Osteoblast (primary cell): ENCODE results near the gene PTH2. TPM values are rescaled to one million over a fixed set of nuclear protein-coding genes. Genes with fewer than 3 reads are reported as not detected.

Source experiments
- DNase-seq: peaks from one replicate; pipeline ENCODE4 v3.0.0; 2011; ENCODE audit warnings: low spot score, mixed read lengths; ENCODE audit not compliant: insufficient read length; ENCODE audit errors: missing footprints
- H2AFZ ChIP-seq: 2 replicates; pipeline ENCODE4 v1.6.0; 2011; ENCODE audit warnings: mild to moderate bottlenecking, low read length
- H3K27ac ChIP-seq: 2 replicates; pipeline ENCODE4 v1.5.1; 2011; ENCODE audit warnings: mild to moderate bottlenecking, low read depth, low read length, moderate library complexity
- H3K27me3 ChIP-seq: 2 replicates; pipeline ENCODE4 v1.6.0; 2012; ENCODE audit warnings: mild to moderate bottlenecking, control low read depth, inconsistent platforms, low read length, moderate library complexity; ENCODE audit not compliant: insufficient read depth
- H3K36me3 ChIP-seq: 2 replicates; pipeline ENCODE4 v1.5.1; 2011; ENCODE audit warnings: mild to moderate bottlenecking, low read length, control low read depth, moderate library complexity; ENCODE audit not compliant: insufficient read depth
- H3K4me1 ChIP-seq: 2 replicates; pipeline ENCODE4 v1.5.1; 2011; ENCODE audit warnings: mild to moderate bottlenecking, low read length, control low read depth, moderate library complexity; ENCODE audit not compliant: insufficient read depth
- H3K4me2 ChIP-seq: 2 replicates; pipeline ENCODE4 v1.6.0; 2011; ENCODE audit warnings: mild to moderate bottlenecking, low read length; ENCODE audit not compliant: insufficient read depth
- H3K4me3 ChIP-seq: fragments of 200-600 bp; sonication (generic); 3 replicates; pipeline ENCODE4 v1.5.1; 2012; ENCODE audit warnings: mild to moderate bottlenecking, low read length, inconsistent platforms; ENCODE audit not compliant: insufficient read depth
- H3K79me2 ChIP-seq: 2 replicates; pipeline ENCODE4 v1.6.0; 2012; ENCODE audit warnings: mild to moderate bottlenecking, low read length, control low read depth, inconsistent platforms; ENCODE audit not compliant: insufficient read depth
- H3K9me3 ChIP-seq: 2 replicates; pipeline ENCODE4 v1.5.1; 2011; ENCODE audit warnings: low read depth, low read length, control low read depth
- H4K20me1 ChIP-seq: 2 replicates; pipeline ENCODE4 v1.6.0; 2012; ENCODE audit warnings: mild to moderate bottlenecking, low read length, control low read depth; ENCODE audit not compliant: insufficient read depth
- CTCF ChIP-seq: IDR thresholded peaks from 2 replicates; pipeline ENCODE4 v1.5.1; 2011; ENCODE audit warnings: mild to moderate bottlenecking, low read depth, low read length, moderate library complexity; ENCODE audit errors: extremely low read depth
- total RNA-seq: library from RNA; depleted of rRNA; stranded (reverse); fragments of >200 nt; gene quantifications from 2 replicates; pipeline ENCODE4 v1.2.3, GENCODE V29; 2012

The PTH2 gene
- total RNA-seq, 1 donor = not detected

DNA sequence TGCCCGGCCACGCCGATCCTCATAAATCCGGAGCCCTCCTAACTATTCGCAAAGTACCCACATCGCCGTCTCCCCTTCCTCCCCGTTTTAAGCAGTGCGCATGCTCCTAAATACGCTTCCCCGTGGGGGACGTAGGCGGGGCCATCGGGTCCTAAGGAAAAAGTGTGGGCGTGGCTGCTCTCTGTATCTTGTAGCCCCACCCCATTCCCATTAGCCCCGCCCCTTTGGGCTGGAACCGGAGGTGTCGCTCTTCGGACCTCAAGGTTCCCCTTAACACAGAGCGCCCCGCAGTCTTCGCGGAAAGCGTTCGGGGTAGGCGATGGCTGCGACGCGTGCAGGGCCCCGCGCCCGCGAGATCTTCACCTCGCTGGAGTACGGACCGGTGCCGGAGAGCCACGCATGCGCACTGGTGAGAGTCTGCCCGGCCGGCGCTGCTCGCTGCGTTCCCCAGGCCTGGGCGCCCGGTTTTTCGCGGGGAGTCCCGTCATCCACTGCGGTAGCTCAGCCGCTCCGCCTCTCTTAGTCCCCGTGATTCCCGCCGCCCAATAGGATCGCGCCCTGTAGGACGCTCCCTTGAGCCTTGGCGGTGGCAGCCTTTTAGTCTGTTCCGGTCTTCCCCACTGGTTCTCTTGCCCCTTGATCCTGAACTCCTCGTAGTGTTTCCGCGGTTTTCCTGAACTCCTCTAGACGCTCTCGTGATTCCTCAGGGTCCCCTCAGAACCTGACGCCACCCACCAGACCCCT, 29.9 kb upstream of the PTH2 start, which contains the start of gene ALDH16A1:
Gene ALDH16A1, plus strand, starts transcription at position 213 of the 744 bp plus-strand sequence. Its CDS starts 107 bp downstream, at position 320.
- no peaks in the 10 kb centered on the region for H4K20me1 ChIP-seq
- H3K4me1 ChIP-seq = peaks cover 21% of the 10 kb centered on the region
- peak within 1 kb of the TSS; percentile 98 for H3K27ac ChIP-seq
- H3K27me3 ChIP-seq = no peaks in the 10 kb centered on the region
- peak within 1 kb of the TSS; percentile 98 for H3K4me2 ChIP-seq
- H3K79me2 ChIP-seq = peaks cover 27% of the 10 kb centered on the region
- peak within 1 kb of the TSS; percentile 93 for H2AFZ ChIP-seq
- H3K36me3 ChIP-seq = peaks cover 6% of the 10 kb centered on the region
- peak; percentile 99 for DNase-seq
- no peak for TF ChIP-seq CTCF
- no peaks in the 10 kb centered on the region for H3K9me3 ChIP-seq
- H3K4me3 ChIP-seq = peak within 1 kb of the TSS; percentile 87

- peak within 1 kb of the TSS; percentile 98 for H3K4me2 ChIP-seq
- no peaks in the 10 kb centered on the region for H4K20me1 ChIP-seq
- peaks cover 27% of the 10 kb centered on the region for H3K79me2 ChIP-seq
- TF ChIP-seq CTCF = no peak
- peaks cover 15% of the 10 kb centered on the region for H3K4me1 ChIP-seq
- H3K4me3 ChIP-seq = peak within 1 kb of the TSS; percentile 98
- no peaks in the 10 kb centered on the region for H3K9me3 ChIP-seq
- DNase-seq = peak; percentile 98
- H3K27ac ChIP-seq = peak within 1 kb of the TSS; percentile 98
- no peaks in the 10 kb centered on the region for H3K27me3 ChIP-seq
- H3K36me3 ChIP-seq = peaks cover 6% of the 10 kb centered on the region
- H2AFZ ChIP-seq = peak within 1 kb of the TSS; percentile 91
These were observed 28.4 kb upstream of the PTH2 start, which contains the start of gene PIH1D1 for GRCh38 chr19:49451430-49452181. Gene PIH1D1, minus strand, starts transcription at chr19:49451814. Its CDS starts 240 bp downstream, at chr19:49451574.

GRCh38 chr19:49450405-49450804, 27.2 kb upstream of the PTH2 start:
- Histone ChIP-seq H3K4me1 (peaks cover 15% of the 10 kb centered on the region), H3K9me3 (no peaks in the 10 kb centered on the region), H2AFZ (peak overlapping the region; percentile 41), H3K4me3 (peak overlapping the region; percentile 98), H3K27me3 (no peaks in the 10 kb centered on the region), H4K20me1 (no peaks in the 10 kb centered on the region), H3K27ac (no peak overlapping the region), H3K4me2 (peak overlapping the region; percentile 94), H3K79me2 (peaks cover 27% of the 10 kb centered on the region), H3K36me3 (peaks cover 6% of the 10 kb centered on the region)
- TF ChIP-seq CTCF = no peak
- DNase-seq = peak; percentile 4

DNA sequence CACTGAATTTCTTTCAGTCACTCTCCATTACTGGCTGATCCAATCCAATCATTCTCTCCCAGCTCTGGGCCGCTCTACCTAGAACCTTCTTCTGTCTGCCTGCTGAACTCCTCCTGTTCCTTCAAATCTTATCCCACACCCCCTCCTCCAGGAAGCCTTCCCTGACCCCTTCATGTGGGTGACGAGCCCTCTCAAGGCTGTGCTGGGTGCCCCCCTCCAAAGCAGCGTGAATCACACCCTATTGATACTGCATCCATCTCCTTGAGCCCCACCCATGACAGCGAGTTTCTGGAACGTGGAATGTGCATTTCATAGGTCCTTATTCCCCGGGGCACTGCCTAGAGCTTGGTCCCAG, 25.2 kb upstream of the PTH2 start:
- Histone ChIP-seq H3K79me2 (peaks cover 15% of the 10 kb centered on the region), H3K4me2 (no peak overlapping the region), H3K4me1 (peaks cover 5% of the 10 kb centered on the region), H3K36me3 (peaks cover 6% of the 10 kb centered on the region), H4K20me1 (no peaks in the 10 kb centered on the region), H3K27me3 (no peaks in the 10 kb centered on the region), H3K27ac (no peak overlapping the region), H3K9me3 (no peaks in the 10 kb centered on the region), H2AFZ (no peak overlapping the region), H3K4me3 (no peak overlapping the region)
- DNase-seq = no peak
- no peak for TF ChIP-seq CTCF
